Natural killer cell (primary cell): ENCODE measurements around the gene TRIM41. TPM values are rescaled to one million over a fixed set of nuclear protein-coding genes. Genes with fewer than 3 reads are reported as not detected.

Source experiments
- ATAC-seq, 3 donors: fragments of 150-1000 bp in 2 of 3; fragments of 200-7000 bp in 1 of 3; cut with Tn5 transposase; 1 replicate in 1 of 3; 2 replicates in 2 of 3; pipeline ENCODE4 v1.10.0; 2021; ENCODE audit warnings: mild to moderate bottlenecking in 2 of 3, moderate library complexity in 2 of 3
- DNase-seq, 2 donors: peaks; one replicate each; pipeline versions ENCODE4 v3.0.0 to v3.0.0-alpha.2; 2013 to 2021; ENCODE audit warnings: mixed read lengths in 1 of 2
- H3K27ac ChIP-seq: one replicate; pipeline ENCODE4 v1.5.1; 2013; ENCODE audit warnings: mild to moderate bottlenecking, low read length
- H3K27me3 ChIP-seq: one replicate; pipeline ENCODE4 v1.6.1; 2013; ENCODE audit warnings: low read length; ENCODE audit not compliant: control insufficient read depth, insufficient read depth
- H3K36me3 ChIP-seq: one replicate; pipeline ENCODE4 v1.6.1; 2013; ENCODE audit warnings: low read length; ENCODE audit not compliant: control insufficient read depth, insufficient read depth
- H3K4me1 ChIP-seq: one replicate; pipeline ENCODE4 v1.6.1; 2013; ENCODE audit warnings: low read length; ENCODE audit not compliant: control insufficient read depth, insufficient read depth
- H3K4me3 ChIP-seq: one replicate; pipeline ENCODE4 v1.5.1; 2013; ENCODE audit warnings: low read length
- H3K9me3 ChIP-seq: one replicate; pipeline ENCODE4 v1.6.1; 2013; ENCODE audit warnings: low read length; ENCODE audit not compliant: control insufficient read depth, insufficient read depth
- H3K27ac Mint-ChIP-seq, 2 donors: one replicate each; pipeline ENCODE4 v1.8.0; 2022; ENCODE audit warnings: mild to moderate bottlenecking in 2 of 2, mixed read lengths in 2 of 2, moderate library complexity in 1 of 2
- H3K27me3 Mint-ChIP-seq, 2 donors: one replicate each; pipeline ENCODE4 v1.8.0; 2022; ENCODE audit warnings: low read depth in 2 of 2, mixed read lengths in 2 of 2
- H3K36me3 Mint-ChIP-seq: one replicate; pipeline ENCODE4 v1.8.0; 2022; ENCODE audit warnings: mixed read lengths
- H3K4me1 Mint-ChIP-seq, 2 donors: one replicate each; pipeline ENCODE4 v1.8.0; 2022; ENCODE audit warnings: mixed read lengths in 2 of 2
- H3K4me3 Mint-ChIP-seq: one replicate; pipeline ENCODE4 v1.8.0; 2022; ENCODE audit warnings: mild to moderate bottlenecking, moderate library complexity, mixed read lengths
- H3K9me3 Mint-ChIP-seq, 2 donors: one replicate each; pipeline ENCODE4 v1.8.0; 2022; ENCODE audit warnings: mixed read lengths in 2 of 2
- CTCF ChIP-seq: fragments of 200-600 bp; IDR thresholded peaks from one replicate; pipeline ENCODE4 v1.8.0; 2022; ENCODE audit warnings: antibody characterized with exemption
- WGBS: methylation state at CpG from one replicate; pipeline ENCODE4 v1.1.7; 2013; ENCODE audit warnings: missing lambda C conversion rate; ENCODE audit not compliant: insufficient coverage; 5-methylcytosine and 5-hydroxymethylcytosine counted together
- intact Hi-C: fragments of 100-400 bp; cut with micrococcal nuclease; formaldehyde crosslinking; loops from one replicate; pipeline ENCODE4 v1.14.2; 2022
- total RNA-seq, 4 donors: library from RNA; stranded (reverse); fragments of 120-200 nt in 1 of 4; gene quantifications; one replicate each; pipeline versions ENCODE4 v1.2.3 to v1.2.4, GENCODE V29; 2013 to 2022

Gene TRIM41
- total RNA-seq, 3 donors from 2014 or later (not counting 1 experiment from before 2014, with no cell fraction given) = 33.4 to 41.6 (median 36.0) TPM

- Mint-ChIP-seq H3K36me3 (peaks cover 19% of the 10 kb centered on the region), H3K27me3 (no peaks in the 10 kb centered on the region), H3K4me1 (peaks cover 26 to 38% of the 10 kb centered on the region in 2 donors), H3K27ac (peak overlapping the region; percentile 57 to 84), H3K4me3 (no peak overlapping the region), H3K9me3 (no peaks in the 10 kb centered on the region)
- H3K4me3 ChIP-seq = no peak overlapping the region
- no peaks in the 10 kb centered on the region for H3K9me3 ChIP-seq
- WGBS = 93% methylated on average over 5 of the region's 5 CpGs
- no peak for TF ChIP-seq CTCF
- intact Hi-C loops = no loop called here
- DNase-seq = no peak
- H3K27me3 ChIP-seq = no peaks in the 10 kb centered on the region
- H3K36me3 ChIP-seq = peaks cover 89% of the 10 kb centered on the region
- ATAC-seq = no peak
- H3K4me1 ChIP-seq = peaks cover 20% of the 10 kb centered on the region
- no peak overlapping the region for H3K27ac ChIP-seq
Observed at GRCh38 chr5:181237729-181238385, 14.8 kb downstream of the TRIM41 start.

GRCh38 chr5:181239062-181239663 lies 16.1 kb downstream of the TRIM41 start:
- Histone ChIP-seq H3K27me3 (no peaks in the 10 kb centered on the region), H3K27ac (no peak overlapping the region), H3K36me3 (peaks cover 77% of the 10 kb centered on the region), H3K4me3 (no peak overlapping the region), H3K9me3 (no peaks in the 10 kb centered on the region), H3K4me1 (peaks cover 24% of the 10 kb centered on the region)
- WGBS = 95% methylated on average over 9 of the region's 9 CpGs
- no peaks in the 10 kb centered on the region for H3K27me3 Mint-ChIP-seq
- no peak for TF ChIP-seq CTCF
- peaks cover 19% of the 10 kb centered on the region for H3K36me3 Mint-ChIP-seq
- ATAC-seq (no peak), DNase-seq (no peak)
- H3K4me1 Mint-ChIP-seq = peaks cover 39 to 51% of the 10 kb centered on the region in 2 donors
- H3K27ac Mint-ChIP-seq = peak overlapping the region; percentile 57 to 84
- H3K4me3 Mint-ChIP-seq = no peak overlapping the region
- H3K9me3 Mint-ChIP-seq = no peaks in the 10 kb centered on the region
- intact Hi-C loops = no loop called here

GRCh38 chr5:181241393-181241975 lies 18.4 kb downstream of the TRIM41 start:
- H3K27me3 Mint-ChIP-seq = no peaks in the 10 kb centered on the region
- no peak for TF ChIP-seq CTCF
- no peak overlapping the region for H3K27ac ChIP-seq
- intact Hi-C loops = no loop called here
- DNase-seq (peak in 1 of 2 donors; percentile 63), ATAC-seq (peak; percentile 11 to 40 (median 24))
- H3K36me3 Mint-ChIP-seq = peaks cover 19% of the 10 kb centered on the region
- H3K27ac Mint-ChIP-seq = peak overlapping the region; percentile 98 to 99
- peaks cover 44% of the 10 kb centered on the region for H3K4me1 ChIP-seq
- peaks cover 54 to 66% of the 10 kb centered on the region in 2 donors for H3K4me1 Mint-ChIP-seq
- 63% methylated on average over 3 of the region's 6 CpGs for WGBS
- no peaks in the 10 kb centered on the region for H3K9me3 Mint-ChIP-seq
- peak overlapping the region; percentile 98 for H3K4me3 Mint-ChIP-seq
- H3K27me3 ChIP-seq = no peaks in the 10 kb centered on the region
- H3K36me3 ChIP-seq = peaks cover 54% of the 10 kb centered on the region
- H3K9me3 ChIP-seq = no peaks in the 10 kb centered on the region
- H3K4me3 ChIP-seq = no peak overlapping the region
